ENCODE measurements around the gene TBC1D2B. TPM values are rescaled to one million over a fixed set of nuclear protein-coding genes. Genes with fewer than 3 reads are reported as not detected.

TBC1D2B gene
- polyA plus RNA-seq, 1 donor from 2014 or later: 9.4 TPM

- Histone ChIP-seq H3K27ac (ENCODE audit: low read length) (no peak overlapping the region), H4K20me1 (ENCODE audit: insufficient read depth) (no peaks in the 10 kb centered on the region), H3K4me3 (ENCODE audit: low read length) (no peak overlapping the region), H3F3A (ENCODE audit: insufficient read depth, low read length, poor library complexity, severe bottlenecking) (no peaks in the 10 kb centered on the region), H3K4me2 (ENCODE audit: low read length) (no peak overlapping the region), H3K9me2 (ENCODE audit: insufficient read depth, low read length) (no peaks in the 10 kb centered on the region), H3K9me3 (ENCODE audit: low read length) (no peaks in the 10 kb centered on the region), H3K27me3 (ENCODE audit: insufficient read depth, low read depth, low read length) (no peaks in the 10 kb centered on the region), H3K79me2 (replicated peaks; ENCODE audit: insufficient read depth, low read length) (no peaks in the 10 kb centered on the region), H3K36me3 (ENCODE audit: insufficient read depth, low read length) (no peaks in the 10 kb centered on the region), H2AFZ (ENCODE audit: low read depth, low read length) (no peak overlapping the region), H3K9ac (ENCODE audit: low read length) (no peak overlapping the region)
- no peak for TF ChIP-seq CTCF (IDR thresholded peaks at IDR 0.05; ENCODE audit: poor library complexity, severe bottlenecking)
- TF ChIP-seq RAD21 (conservative IDR thresholded peaks at IDR 0.05): no peak
- TF ChIP-seq EZH2 (IDR thresholded peaks at IDR 0.05; ENCODE audit: borderline replicate concordance, insufficient read depth, low read length, poor library complexity, severe bottlenecking): no peak
- no peak for TF ChIP-seq MXI1 (conservative IDR thresholded peaks at IDR 0.05; ENCODE audit: poor library complexity, severe bottlenecking)
- no peak for TF ChIP-seq EP300 (conservative IDR thresholded peaks at IDR 0.05; ENCODE audit: poor library complexity, severe bottlenecking)
- TF ChIP-seq REST (IDR thresholded peaks at IDR 0.05; ENCODE audit: borderline replicate concordance): no peak
- no peak for TF ChIP-seq POLR2AphosphoS5 (IDR thresholded peaks at IDR 0.05)
- TF ChIP-seq SMC3 (conservative IDR thresholded peaks at IDR 0.05; ENCODE audit: poor library complexity): no peak
- no peak for TF ChIP-seq TAF1 (IDR thresholded peaks at IDR 0.05; ENCODE audit: low read depth)
Measured at GRCh38 chr15:78112551-78112950, 35.0 kb upstream of the TBC1D2B start.

- TF ChIP-seq EP300 (conservative IDR thresholded peaks at IDR 0.05; ENCODE audit: poor library complexity, severe bottlenecking) (no peak), MXI1 (conservative IDR thresholded peaks at IDR 0.05; ENCODE audit: poor library complexity, severe bottlenecking) (no peak), CTCF (IDR thresholded peaks at IDR 0.05; ENCODE audit: poor library complexity, severe bottlenecking) (no peak), RAD21 (conservative IDR thresholded peaks at IDR 0.05) (no peak), SMC3 (conservative IDR thresholded peaks at IDR 0.05; ENCODE audit: poor library complexity) (no peak), POLR2AphosphoS5 (IDR thresholded peaks at IDR 0.05) (no peak), EZH2 (IDR thresholded peaks at IDR 0.05; ENCODE audit: borderline replicate concordance, insufficient read depth, low read length, poor library complexity, severe bottlenecking) (no peak), TAF1 (IDR thresholded peaks at IDR 0.05; ENCODE audit: low read depth) (no peak)
Measured at GRCh38 chr15:78111788-78112187, 34.3 kb upstream of the TBC1D2B start.

More at GRCh38 chr15:78111788-78112187, 34.3 kb upstream of the TBC1D2B start:
- no peak overlapping the region for H2AFZ ChIP-seq (ENCODE audit: low read depth, low read length)
- no peaks in the 10 kb centered on the region for H3K9me2 ChIP-seq (ENCODE audit: insufficient read depth, low read length)
- no peaks in the 10 kb centered on the region for H3K36me3 ChIP-seq (ENCODE audit: insufficient read depth, low read length)
- no peak overlapping the region for H3K9ac ChIP-seq (ENCODE audit: low read length)
- no peaks in the 10 kb centered on the region for H3F3A ChIP-seq (ENCODE audit: insufficient read depth, low read length, poor library complexity, severe bottlenecking)
- H3K27me3 ChIP-seq (ENCODE audit: insufficient read depth, low read depth, low read length): no peaks in the 10 kb centered on the region
- no peaks in the 10 kb centered on the region for H4K20me1 ChIP-seq (ENCODE audit: insufficient read depth)
- H3K27ac ChIP-seq (ENCODE audit: low read length): no peak overlapping the region
- H3K79me2 ChIP-seq (replicated peaks; ENCODE audit: insufficient read depth, low read length): no peaks in the 10 kb centered on the region
- H3K4me3 ChIP-seq (ENCODE audit: low read length): no peak overlapping the region
- H3K4me2 ChIP-seq (ENCODE audit: low read length): no peak overlapping the region
- H3K9me3 ChIP-seq (ENCODE audit: low read length): no peaks in the 10 kb centered on the region

Measured in neural cell (in vitro differentiated cells).